Loucy (cell line): ENCODE data around the gene ANO7.

Source experiments
- EZH2phosphoT487 ChIP-seq: fragments of 200-600 bp; IDR thresholded peaks from 2 replicates; pipeline ENCODE4 v1.6.1; 2018; ENCODE audit warnings: antibody characterized with exemption, mild to moderate bottlenecking, moderate library complexity, borderline replicate concordance
- TF ChIP-seq, protein P1 (sequence below): fragments of 200-600 bp; sonication (generic); conservative IDR thresholded peaks from 2 replicates; pipeline ENCODE4 v1.5.1; 2014; ENCODE audit warnings: mild to moderate bottlenecking, antibody characterized with exemption, low read length

DNA sequence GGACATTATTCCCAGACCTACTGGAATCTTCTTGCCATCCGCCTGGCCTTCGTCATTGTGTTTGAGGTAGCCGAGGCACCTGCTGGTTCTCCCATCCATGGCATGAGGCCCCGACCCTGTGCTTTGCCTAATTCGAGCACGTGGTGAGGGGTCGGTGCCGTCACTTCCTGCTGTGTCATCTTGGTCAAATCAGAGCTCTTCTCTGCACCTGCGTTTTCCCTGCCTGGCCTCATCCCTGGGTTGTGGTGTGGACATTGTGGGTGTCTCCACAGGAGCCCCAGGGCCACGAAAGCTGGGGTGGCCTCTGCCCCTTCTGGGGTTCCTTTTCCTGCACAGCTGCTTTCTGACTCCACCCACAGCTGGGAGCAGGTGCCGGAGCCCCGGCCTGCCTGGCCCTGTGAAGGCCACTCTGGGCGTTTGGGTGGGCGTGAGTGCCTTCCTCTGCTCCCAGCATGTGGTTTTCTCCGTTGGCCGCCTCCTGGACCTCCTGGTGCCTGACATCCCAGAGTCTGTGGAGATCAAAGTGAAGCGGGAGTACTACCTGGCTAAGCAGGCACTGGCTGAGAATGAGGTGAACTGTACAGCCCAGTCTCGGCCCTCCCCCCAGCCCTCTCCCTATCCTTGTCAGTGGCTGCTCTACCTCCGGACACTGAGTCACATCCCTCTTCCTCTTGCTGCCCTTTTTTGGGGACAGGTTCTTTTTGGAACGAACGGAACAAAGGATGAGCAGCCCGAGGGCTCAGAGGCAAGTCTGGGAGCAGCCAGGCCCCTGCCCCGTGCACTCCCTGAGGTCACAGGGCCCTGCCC, 34.9 kb downstream of the ANO7 start:
- TF ChIP-seq, protein P1, sequence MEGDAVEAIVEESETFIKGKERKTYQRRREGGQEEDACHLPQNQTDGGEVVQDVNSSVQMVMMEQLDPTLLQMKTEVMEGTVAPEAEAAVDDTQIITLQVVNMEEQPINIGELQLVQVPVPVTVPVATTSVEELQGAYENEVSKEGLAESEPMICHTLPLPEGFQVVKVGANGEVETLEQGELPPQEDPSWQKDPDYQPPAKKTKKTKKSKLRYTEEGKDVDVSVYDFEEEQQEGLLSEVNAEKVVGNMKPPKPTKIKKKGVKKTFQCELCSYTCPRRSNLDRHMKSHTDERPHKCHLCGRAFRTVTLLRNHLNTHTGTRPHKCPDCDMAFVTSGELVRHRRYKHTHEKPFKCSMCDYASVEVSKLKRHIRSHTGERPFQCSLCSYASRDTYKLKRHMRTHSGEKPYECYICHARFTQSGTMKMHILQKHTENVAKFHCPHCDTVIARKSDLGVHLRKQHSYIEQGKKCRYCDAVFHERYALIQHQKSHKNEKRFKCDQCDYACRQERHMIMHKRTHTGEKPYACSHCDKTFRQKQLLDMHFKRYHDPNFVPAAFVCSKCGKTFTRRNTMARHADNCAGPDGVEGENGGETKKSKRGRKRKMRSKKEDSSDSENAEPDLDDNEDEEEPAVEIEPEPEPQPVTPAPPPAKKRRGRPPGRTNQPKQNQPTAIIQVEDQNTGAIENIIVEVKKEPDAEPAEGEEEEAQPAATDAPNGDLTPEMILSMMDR, result no peak
- TF ChIP-seq EZH2phosphoT487, result no peak
